Erythroblast (primary cell): ENCODE data around the gene UBR1.

ENCODE experiments used
- GATA1 ChIP-seq: IDR thresholded peaks from 2 replicates; pipeline ENCODE4 v1.6.1; 2011; ENCODE audit warnings: low read depth, mild to moderate bottlenecking, control low read depth, low read length, moderate library complexity
- POLR2A ChIP-seq: IDR thresholded peaks from 2 replicates; pipeline ENCODE4 v1.6.1; 2011; ENCODE audit warnings: mild to moderate bottlenecking, low read length

DNA sequence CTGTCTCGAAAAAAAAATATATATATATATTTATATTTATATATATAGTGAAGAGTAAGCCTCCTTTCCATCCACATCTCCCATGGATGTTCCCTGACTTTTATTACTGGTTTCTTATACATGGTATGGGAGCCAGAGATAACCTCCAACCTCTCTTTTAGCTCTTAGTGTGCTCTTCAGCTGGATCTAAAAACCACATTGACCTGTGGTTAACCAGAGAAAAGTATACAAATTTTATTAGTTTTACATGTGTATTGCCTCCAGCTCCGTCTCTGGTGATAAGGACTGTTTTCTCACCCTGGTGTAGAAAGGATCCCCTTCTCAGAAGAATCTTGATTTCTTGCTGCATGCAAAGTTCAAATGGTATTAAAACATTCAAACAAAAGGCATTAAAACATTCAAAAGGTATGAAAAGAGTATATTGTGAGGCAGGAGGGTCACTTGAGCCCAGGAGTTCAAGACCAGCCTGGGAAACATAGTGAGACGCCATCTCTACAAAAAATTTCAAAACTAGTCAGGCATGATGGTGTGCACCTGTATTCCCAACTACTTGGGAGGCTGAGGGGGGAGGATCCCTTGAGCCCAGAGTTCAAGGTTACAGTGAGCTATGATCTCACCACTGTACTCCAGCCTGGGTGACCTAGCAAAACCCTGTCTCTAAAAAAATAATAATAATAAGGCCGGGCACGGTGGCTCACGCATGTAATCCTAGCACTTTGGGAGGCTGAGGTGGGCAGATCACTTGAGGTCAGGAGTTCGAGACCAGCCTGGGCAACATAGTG, 171.8 kb downstream of the UBR1 start:
- TF ChIP-seq POLR2A: no peak
- no peak for TF ChIP-seq GATA1
